Activated CD4-positive, alpha-beta T cell treated with anti-CD3 and anti-CD28 coated beads for 24 hours (primary cell): Measurements from ENCODE around the gene AAR2.

ENCODE experiments used
- DNase-seq, 2 donors: peaks; one replicate each; pipeline ENCODE4 v3.0.0-alpha.2; 2020; ENCODE audit warnings: low read depth in 2 of 2

AAR2 gene

GRCh38 chr20:36218380-36219064, 17.8 kb upstream of the AAR2 start:
- DNase-seq: no peak

GRCh38 chr20:36219671-36220220, 16.5 kb upstream of the AAR2 start:
- no peak for DNase-seq

- no peak for DNase-seq
Measured at GRCh38 chr20:36225666-36226065, 10.6 kb upstream of the AAR2 start.

- no peak for DNase-seq
Measured at GRCh38 chr20:36228770-36229169, 7.5 kb upstream of the AAR2 start.

- DNase-seq: no peak
Measured at GRCh38 chr20:36230019-36230418, 6.3 kb upstream of the AAR2 start.

GRCh38 chr20:36231331-36231730, 4.9 kb upstream of the AAR2 start:
- DNase-seq: no peak

GRCh38 chr20:36234771-36235320, 1.4 kb upstream of the AAR2 start:
- no peak for DNase-seq

- DNase-seq: no peak
Measured at GRCh38 chr20:36236786-36237121, 476 bp downstream of the AAR2 start.

- DNase-seq: no peak
Measured at GRCh38 chr20:36237477-36237876, 1.2 kb downstream of the AAR2 start.

- no peak for DNase-seq
Measured at GRCh38 chr20:36238153-36238552, 1.9 kb downstream of the AAR2 start.

GRCh38 chr20:36238760-36239159, 2.5 kb downstream of the AAR2 start:
- no peak for DNase-seq

- no peak for DNase-seq
Measured at GRCh38 chr20:36240076-36240475, 3.8 kb downstream of the AAR2 start.

GRCh38 chr20:36241678-36242077, 5.4 kb downstream of the AAR2 start:
- no peak for DNase-seq

GRCh38 chr20:36243726-36244125, 7.4 kb downstream of the AAR2 start:
- no peak for DNase-seq

GRCh38 chr20:36246401-36246800, 10.1 kb downstream of the AAR2 start:
- no peak for DNase-seq

GRCh38 chr20:36248836-36249235, 12.6 kb downstream of the AAR2 start:
- no peak for DNase-seq

GRCh38 chr20:36249450-36249849, 13.2 kb downstream of the AAR2 start:
- no peak for DNase-seq

- DNase-seq: no peak
Measured at GRCh38 chr20:36251426-36251825, 15.1 kb downstream of the AAR2 start.

- DNase-seq: no peak
Measured at GRCh38 chr20:36252511-36252910, 16.2 kb downstream of the AAR2 start.

GRCh38 chr20:36253036-36253435, 16.8 kb downstream of the AAR2 start:
- DNase-seq: no peak

GRCh38 chr20:36254076-36254475, 17.8 kb downstream of the AAR2 start:
- no peak for DNase-seq

- no peak for DNase-seq
Measured at GRCh38 chr20:36255445-36255844, 19.2 kb downstream of the AAR2 start.

- DNase-seq: no peak
Measured at GRCh38 chr20:36259177-36260061, 23.1 kb downstream of the AAR2 start.
